ENCODE results near the gene SLC28A2.

Gene SLC28A2

DNA sequence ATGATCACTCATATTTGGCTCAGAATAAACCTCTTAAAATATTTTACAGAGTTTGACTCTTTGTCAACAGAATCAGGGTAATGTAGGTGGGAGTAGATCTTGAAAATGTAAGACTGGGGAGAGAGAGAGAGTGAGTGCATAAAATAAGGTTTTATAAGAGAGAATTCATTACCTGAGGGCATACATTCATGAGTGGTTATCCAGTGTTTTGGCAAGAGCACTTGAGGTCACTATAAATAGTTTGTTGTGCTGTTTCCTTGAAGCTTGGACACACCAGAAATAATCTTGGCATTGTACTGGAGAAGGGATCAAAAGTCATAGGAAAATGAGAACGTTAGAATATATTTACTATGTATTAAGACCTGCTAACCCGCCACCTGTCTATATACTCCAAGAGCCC is 33.4 kb downstream of the SLC28A2 start:
- H2AFZ ChIP-seq (ENCODE audit: low read depth, low read length), result no peak overlapping the region

DNA sequence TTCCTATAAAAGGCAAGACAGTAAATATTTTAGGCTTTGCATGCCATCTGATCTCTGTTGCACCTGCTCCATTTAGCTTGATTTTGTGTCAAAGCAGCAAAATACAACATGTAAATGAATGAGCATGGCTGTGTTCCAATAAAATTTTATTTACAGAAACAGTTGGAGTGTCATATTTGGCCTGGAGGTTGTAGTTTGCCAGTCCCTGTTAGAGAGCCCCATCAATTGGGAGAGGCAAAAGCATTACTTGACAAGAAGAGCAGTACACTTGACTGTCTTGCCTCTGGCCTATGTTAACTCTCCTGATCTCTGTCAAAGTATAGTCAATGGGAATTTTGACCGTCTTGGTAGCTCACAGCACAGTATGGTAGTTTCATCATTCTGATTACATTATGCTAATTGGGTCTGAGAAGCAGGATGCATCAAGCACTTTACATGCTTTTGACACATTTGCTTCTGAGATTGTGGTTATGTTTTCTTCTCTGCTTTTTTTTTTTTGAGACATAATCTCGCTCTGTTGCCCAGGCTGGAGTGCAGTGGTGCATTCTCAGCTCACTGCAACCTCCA is 35.4 kb downstream of the SLC28A2 start:
- no peaks in the 10 kb centered on the region for H3K79me2 ChIP-seq (ENCODE audit: insufficient read depth, low read length)
- no peak overlapping the region for H3K27ac ChIP-seq (ENCODE audit: low read length)
- no peaks in the 10 kb centered on the region for H3K4me1 ChIP-seq (ENCODE audit: insufficient read depth, low read length)
- H4K20me1 ChIP-seq (ENCODE audit: insufficient read depth, low read length), result no peaks in the 10 kb centered on the region
- H3K9ac ChIP-seq (ENCODE audit: low read depth, low read length), result no peak overlapping the region
- H3K4me2 ChIP-seq (ENCODE audit: insufficient read depth, low read length), result no peak overlapping the region
- no peak for ATAC-seq (ENCODE audit: insufficient read depth, low read depth)
- H3K27me3 ChIP-seq (ENCODE audit: insufficient read depth, low read length, poor library complexity), result no peaks in the 10 kb centered on the region
- H3K4me3 ChIP-seq (ENCODE audit: low read depth in 1 of 2, low read length in 2 of 2), result no peak overlapping the region
- TF ChIP-seq EZH2 (IDR thresholded peaks at IDR 0.05; ENCODE audit: borderline replicate concordance, low read depth, low read length, severe bottlenecking), result no peak
- TF ChIP-seq, protein P1, sequence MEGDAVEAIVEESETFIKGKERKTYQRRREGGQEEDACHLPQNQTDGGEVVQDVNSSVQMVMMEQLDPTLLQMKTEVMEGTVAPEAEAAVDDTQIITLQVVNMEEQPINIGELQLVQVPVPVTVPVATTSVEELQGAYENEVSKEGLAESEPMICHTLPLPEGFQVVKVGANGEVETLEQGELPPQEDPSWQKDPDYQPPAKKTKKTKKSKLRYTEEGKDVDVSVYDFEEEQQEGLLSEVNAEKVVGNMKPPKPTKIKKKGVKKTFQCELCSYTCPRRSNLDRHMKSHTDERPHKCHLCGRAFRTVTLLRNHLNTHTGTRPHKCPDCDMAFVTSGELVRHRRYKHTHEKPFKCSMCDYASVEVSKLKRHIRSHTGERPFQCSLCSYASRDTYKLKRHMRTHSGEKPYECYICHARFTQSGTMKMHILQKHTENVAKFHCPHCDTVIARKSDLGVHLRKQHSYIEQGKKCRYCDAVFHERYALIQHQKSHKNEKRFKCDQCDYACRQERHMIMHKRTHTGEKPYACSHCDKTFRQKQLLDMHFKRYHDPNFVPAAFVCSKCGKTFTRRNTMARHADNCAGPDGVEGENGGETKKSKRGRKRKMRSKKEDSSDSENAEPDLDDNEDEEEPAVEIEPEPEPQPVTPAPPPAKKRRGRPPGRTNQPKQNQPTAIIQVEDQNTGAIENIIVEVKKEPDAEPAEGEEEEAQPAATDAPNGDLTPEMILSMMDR (IDR thresholded peaks at IDR 0.05; ENCODE audit: borderline replicate concordance, extremely low read depth, low read length, poor library complexity, severe bottlenecking), result no peak
- H3K36me3 ChIP-seq (ENCODE audit: insufficient read depth, low read length), result no peaks in the 10 kb centered on the region
- no peak for DNase-seq
- no peaks in the 10 kb centered on the region for H3K9me3 ChIP-seq (ENCODE audit: insufficient read depth, low read length, severe bottlenecking)
- no peak overlapping the region for H2AFZ ChIP-seq (ENCODE audit: low read depth, low read length)

More for the DNA sequence above, 33.4 kb downstream of the SLC28A2 start:
- Histone ChIP-seq H3K79me2 (ENCODE audit: insufficient read depth, low read length) (no peaks in the 10 kb centered on the region), H3K4me1 (ENCODE audit: insufficient read depth, low read length) (0 out of 2 replicates have a peak, but pooled peaks cover under 1% of the 10 kb centered on the region), H3K4me2 (ENCODE audit: insufficient read depth, low read length) (no peak overlapping the region), H3K9ac (ENCODE audit: low read depth, low read length) (no peak overlapping the region), H3K27ac (ENCODE audit: low read length) (no peak overlapping the region), H3K27me3 (ENCODE audit: insufficient read depth, low read length, poor library complexity) (no peaks in the 10 kb centered on the region), H4K20me1 (ENCODE audit: insufficient read depth, low read length) (no peaks in the 10 kb centered on the region), H3K4me3 (ENCODE audit: low read depth in 1 of 2, low read length in 2 of 2) (no peak overlapping the region), H3K9me3 (ENCODE audit: insufficient read depth, low read length, severe bottlenecking) (no peaks in the 10 kb centered on the region), H3K36me3 (ENCODE audit: insufficient read depth, low read length) (no peaks in the 10 kb centered on the region)
- DNase-seq (no peak), ATAC-seq (ENCODE audit: insufficient read depth, low read depth) (no peak)
- TF ChIP-seq, protein P1 (IDR thresholded peaks at IDR 0.05; ENCODE audit: borderline replicate concordance, extremely low read depth, low read length, poor library complexity, severe bottlenecking), result no peak

DNA sequence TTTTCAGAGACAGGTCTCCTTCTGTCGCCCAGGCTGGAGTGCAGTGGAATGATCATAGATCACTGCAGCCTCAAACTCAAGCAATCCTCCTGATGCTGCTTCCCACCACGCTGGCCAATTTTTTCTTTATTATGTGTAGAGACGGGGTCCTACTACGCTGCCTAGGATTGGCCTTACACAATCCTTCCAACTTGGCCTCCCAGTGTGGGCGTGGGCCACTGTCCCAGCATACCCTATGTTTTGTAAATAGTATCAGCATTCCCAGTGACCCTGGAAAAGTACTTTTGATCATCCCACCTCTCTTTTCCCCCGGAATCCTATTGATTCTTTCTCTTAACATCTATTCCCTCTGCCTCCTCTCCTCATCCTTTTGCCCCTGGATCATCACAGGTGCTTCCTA is 36.9 kb downstream of the SLC28A2 start:
- Histone ChIP-seq H2AFZ (ENCODE audit: low read depth, low read length) (no peak overlapping the region), H3K4me3 (ENCODE audit: low read depth in 1 of 2, low read length in 2 of 2) (no peak overlapping the region), H3K9ac (ENCODE audit: low read depth, low read length) (no peak overlapping the region), H3K4me2 (ENCODE audit: insufficient read depth, low read length) (no peak overlapping the region), H3K79me2 (ENCODE audit: insufficient read depth, low read length) (no peaks in the 10 kb centered on the region), H3K27me3 (ENCODE audit: insufficient read depth, low read length, poor library complexity) (no peaks in the 10 kb centered on the region), H3K4me1 (ENCODE audit: insufficient read depth, low read length) (no peaks in the 10 kb centered on the region), H4K20me1 (ENCODE audit: insufficient read depth, low read length) (no peaks in the 10 kb centered on the region), H3K36me3 (ENCODE audit: insufficient read depth, low read length) (no peaks in the 10 kb centered on the region), H3K9me3 (ENCODE audit: insufficient read depth, low read length, severe bottlenecking) (no peaks in the 10 kb centered on the region), H3K27ac (ENCODE audit: low read length) (no peak overlapping the region)
- TF ChIP-seq, protein P1 (IDR thresholded peaks at IDR 0.05; ENCODE audit: borderline replicate concordance, extremely low read depth, low read length, poor library complexity, severe bottlenecking), result no peak
- TF ChIP-seq EZH2 (IDR thresholded peaks at IDR 0.05; ENCODE audit: borderline replicate concordance, low read depth, low read length, severe bottlenecking), result no peak
- ATAC-seq (ENCODE audit: insufficient read depth, low read depth), result no peak
- no peak for DNase-seq

Data from DND-41 (cell line).